Panc1 (cell line): ENCODE measurements around the gene C12orf43. TPM values are rescaled to one million over a fixed set of nuclear protein-coding genes. Genes with fewer than 3 reads are reported as not detected.

ENCODE experiments used
- ATAC-seq: fragments of 200-7000 bp; cut with Tn5 transposase; 2 replicates; pipeline ENCODE4 v1.9.1; 2020; ENCODE audit warnings: mild to moderate bottlenecking, moderate library complexity
- BruUV-seq: library from RNA; stranded (reverse); fragments of 400-500 nt; replicated peaks from 2 replicates; lab custom pipeline; 2021; lab: Mats Ljungman, UMichigan
- CTCF ChIA-PET: fragments of 300-600 bp; sonication (Branson Sonifier 250); formaldehyde crosslinking; loops from one replicate; lab custom pipeline; 2022; ENCODE audit warnings: antibody characterized with exemption; lab: Charles Lee
- POLR2A ChIA-PET: fragments of 300-600 bp; sonication (Branson Sonifier 250); formaldehyde crosslinking; loops from one replicate; lab custom pipeline; 2022; ENCODE audit warnings: antibody characterized with exemption; lab: Charles Lee
- DNase-seq: peaks from one replicate; pipeline ENCODE4 v3.0.0-alpha.2; 2010; ENCODE audit warnings: low read depth, low spot score
- H3K27ac ChIP-seq: 2 replicates; pipeline ENCODE4 v1.5.1; 2011; ENCODE audit warnings: mild to moderate bottlenecking, low read length, inconsistent platforms
- H3K27me3 ChIP-seq: fragments of 200-500 bp; sonication (Bioruptor generic); 2 replicates; pipeline ENCODE4 v1.6.0; 2014; ENCODE audit warnings: low read length, inconsistent platforms; ENCODE audit not compliant: control insufficient read depth, insufficient read depth
- H3K36me3 ChIP-seq: fragments of 200-500 bp; sonication (Bioruptor generic); 2 replicates; pipeline ENCODE4 v1.5.1; 2014; ENCODE audit warnings: inconsistent platforms, mild to moderate bottlenecking, low read length, moderate library complexity; ENCODE audit not compliant: control insufficient read depth, insufficient read depth
- H3K4me1 ChIP-seq: 2 replicates; pipeline ENCODE4 v1.5.1; 2011; ENCODE audit warnings: inconsistent platforms, mild to moderate bottlenecking, low read length, moderate library complexity; ENCODE audit not compliant: control insufficient read depth, insufficient read depth
- H3K4me3 ChIP-seq, 2 experiments: 2 replicates each; pipeline ENCODE4 v1.5.1; 2011 to 2012; ENCODE audit warnings: low read depth in 2 of 2, low read length in 2 of 2, mild to moderate bottlenecking in 2 of 2, inconsistent platforms in 1 of 2, moderate library complexity in 1 of 2
- H3K9me3 ChIP-seq: fragments of 200-500 bp; sonication (Bioruptor generic); 2 replicates; pipeline ENCODE4 v1.5.1; 2014; ENCODE audit warnings: low read depth, mild to moderate bottlenecking, inconsistent platforms, low read length, moderate library complexity; ENCODE audit not compliant: control insufficient read depth, insufficient read depth
- CTCF ChIP-seq: fragments of 450-650 bp; IDR thresholded peaks from 2 replicates; pipeline ENCODE4 v1.5.1; 2017; ENCODE audit warnings: mild to moderate bottlenecking
- POLR2AphosphoS5 ChIP-seq: IDR thresholded peaks from 2 replicates; pipeline ENCODE4 v1.6.1; 2012; ENCODE audit warnings: mild to moderate bottlenecking, low read depth, low read length, moderate library complexity
- REST ChIP-seq, 2 experiments: IDR thresholded peaks; 2 replicates each; pipeline ENCODE4 v1.6.1; 2011 to 2012; ENCODE audit warnings: low read depth in 2 of 2, control low read depth in 1 of 2, low read length in 1 of 2, mild to moderate bottlenecking in 1 of 2, moderate library complexity in 1 of 2; ENCODE audit not compliant: insufficient read depth in 1 of 2
- SIN3A ChIP-seq: IDR thresholded peaks from 2 replicates; pipeline ENCODE4 v1.6.1; 2012; ENCODE audit warnings: low read depth, mild to moderate bottlenecking, low read length, moderate library complexity, borderline replicate concordance; ENCODE audit not compliant: insufficient read depth
- TCF7L2 ChIP-seq: IDR thresholded peaks from 2 replicates; pipeline ENCODE4 v1.6.1; 2011; ENCODE audit warnings: mild to moderate bottlenecking, low read depth, low read length, inconsistent platforms
- in situ Hi-C: cut with HindIII; loops from 2 replicates; pipeline ENCODE4 v1.10.0; 2016; ENCODE audit warnings: low sequenced_read_pairs, low pct_unique_long_range_greater_than_20kb
- intact Hi-C: fragments of 100-400 bp; cut with micrococcal nuclease; formaldehyde crosslinking; loops from one replicate; pipeline ENCODE4 v1.10.0; 2022; ENCODE audit not compliant: unreplicated experiment
- total RNA-seq: library from RNA; stranded (reverse); gene quantifications from one replicate; pipeline ENCODE4 v1.2.1, GENCODE V29; 2021; ENCODE audit not compliant: unreplicated experiment

Gene C12orf43
- total RNA-seq, 1 experiment from 2014 or later, result 20.7 TPM

GRCh38 chr12:120978296-120979219 lies 37.7 kb downstream of the C12orf43 start, which contains the start of gene HNF1A:
Gene HNF1A (plus strand): TSS chr12:120978543. CDS start chr12:120978769, 226 bp downstream.
- DNase-seq (no peak), ATAC-seq (peak; percentile 80)
- no peaks in the 10 kb centered on the region for H3K36me3 ChIP-seq
- no TSS peak for BruUV-seq
- no peaks in the 10 kb centered on the region for H3K9me3 ChIP-seq
- peaks cover 14% of the 10 kb centered on the region for H3K4me1 ChIP-seq
- no peak for TF ChIP-seq TCF7L2
- TF ChIP-seq REST (IDR thresholded peaks at IDR 0.05; ENCODE audit: insufficient read depth in 1 of 2, low read depth in 2 of 2, low read length in 1 of 2), result no peak
- no peak for TF ChIP-seq SIN3A
- TF ChIP-seq POLR2AphosphoS5, result no peak
- TF ChIP-seq CTCF, result no peak
- H3K4me3 ChIP-seq, result no peak within 1 kb of the TSS
- ChIA-PET POLR2A (interaction anchor here (0.5 to 0.6 kb wide), 2 partner anchors 361 to 408 kb away, joined by 8 to 11 read pairs; no protein-coding TSS in a partner anchor), CTCF (interaction anchor here (0.7 to 1.5 kb wide), 2 partner anchors 22 to 119 kb away, joined by 3 to 6 read pairs; no protein-coding TSS in a partner anchor)
- in situ Hi-C loops (no loop called here), intact Hi-C loops (loop anchor here (10.0 kb wide), 1 partner anchor 224 kb away; no protein-coding TSS in a partner anchor)
- H3K27me3 ChIP-seq, result no peaks in the 10 kb centered on the region
- H3K27ac ChIP-seq, result no peak within 1 kb of the TSS

GRCh38 chr12:120977531-120978295 lies 38.6 kb downstream of the C12orf43 start:
- ATAC-seq (no peak), DNase-seq (no peak)
- TF ChIP-seq SIN3A (no peak), REST (IDR thresholded peaks at IDR 0.05; ENCODE audit: insufficient read depth in 1 of 2, low read depth in 2 of 2, low read length in 1 of 2) (no peak), TCF7L2 (no peak), POLR2AphosphoS5 (no peak), CTCF (no peak)
- ChIA-PET POLR2A (interaction anchor here (0.5 to 0.6 kb wide), 2 partner anchors 361 to 409 kb away, joined by 8 to 11 read pairs; no protein-coding TSS in a partner anchor), CTCF (interaction anchor here (0.7 to 1.5 kb wide), 2 partner anchors 21 to 120 kb away, joined by 3 to 6 read pairs; no protein-coding TSS in a partner anchor)
- intact Hi-C loops, result loop anchor here (10.0 kb wide), 1 partner anchor 223 kb away; no protein-coding TSS in a partner anchor
- H3K4me1 ChIP-seq, result peaks cover 14% of the 10 kb centered on the region
- no peaks in the 10 kb centered on the region for H3K9me3 ChIP-seq
- in situ Hi-C loops, result no loop called here
- H3K36me3 ChIP-seq, result no peaks in the 10 kb centered on the region
- H3K27ac ChIP-seq, result no peak overlapping the region
- H3K27me3 ChIP-seq, result no peaks in the 10 kb centered on the region
- no TSS peak for BruUV-seq
- no peak overlapping the region for H3K4me3 ChIP-seq
